HCT116 (cell line): ENCODE data around the gene MUSK. TPM values are rescaled to one million over a fixed set of nuclear protein-coding genes. Genes with fewer than 3 reads are reported as not detected.

Experiments used
- ATAC-seq: fragments of 200-7000 bp; cut with Tn5 transposase; 2 replicates; pipeline ENCODE4 v1.9.1; 2020; ENCODE audit warnings: mild to moderate bottlenecking, moderate library complexity
- BruUV-seq: library from RNA; stranded (reverse); fragments of 400-500 nt; replicated peaks from 2 replicates; lab custom pipeline; 2021; lab: Mats Ljungman, UMichigan
- CTCF ChIA-PET: fragments of 300-600 bp; sonication (Branson Sonifier 250); formaldehyde crosslinking; loops from one replicate; lab custom pipeline; 2021; ENCODE audit warnings: antibody characterized with exemption; lab: Charles Lee
- POLR2A ChIA-PET: fragments of 300-600, 350-600 bp; sonication (Branson Sonifier 250); formaldehyde crosslinking; loops from one replicate; lab custom pipeline; 2021; ENCODE audit warnings: antibody characterized with exemption; lab: Charles Lee
- RAD21 ChIA-PET, 2 experiments: fragments of 300-600 bp; sonication (Branson Sonifier 250); formaldehyde crosslinking; loops; one replicate each; lab custom pipeline; 2023; ENCODE audit warnings: low total read pairs in 2 of 2; ENCODE audit not compliant: uncharacterized antibody in 2 of 2, unreplicated experiment in 2 of 2, low non-redundant PET in 1 of 2; lab: Charles Lee
- DNase-seq: peaks from one replicate; pipeline ENCODE4 v3.0.0-alpha.2; 2010; ENCODE audit warnings: low read depth, low spot score
- H2AFZ ChIP-seq: fragments of 200-600 bp; shearing (Covaris generic), sonication (generic); 2 replicates; pipeline ENCODE4 v1.6.1; 2017; ENCODE audit warnings: low read depth, mixed run types, mixed read lengths, antibody characterized with exemption, low read length; ENCODE audit not compliant: poor library complexity, severe bottlenecking
- H3K27ac ChIP-seq: 2 replicates; pipeline ENCODE4 v1.5.1; 2012; ENCODE audit warnings: low read depth, low read length
- H3K27me3 ChIP-seq: fragments of 200-600 bp; sonication (generic); 2 replicates; pipeline ENCODE4 v1.6.1; 2016; ENCODE audit warnings: mixed run types, low read length, mixed read lengths; ENCODE audit not compliant: insufficient read depth
- H3K36me3 ChIP-seq, 2 experiments: fragments of 200-500 bp in 1 of 2; fragments of 200-600 bp in 1 of 2; sonication (Bioruptor generic) in 1 of 2; sonication (generic) in 1 of 2; 2 replicates each; pipeline versions ENCODE4 v1.5.1 to v1.6.1; 2014 to 2016; ENCODE audit warnings: low read length in 2 of 2, inconsistent platforms in 1 of 2, mixed read lengths in 1 of 2, mixed run types in 1 of 2; ENCODE audit not compliant: insufficient read depth in 2 of 2, control insufficient read depth in 1 of 2
- H3K4me1 ChIP-seq, 2 experiments: fragments of 200-600 bp in 1 of 2; sonication (generic) in 1 of 2; 2 replicates each; pipeline versions ENCODE4 v1.5.1 to v1.6.1; 2012 to 2017; ENCODE audit warnings: low read length in 2 of 2, inconsistent platforms in 1 of 2, mild to moderate bottlenecking in 1 of 2, mixed read lengths in 1 of 2, mixed run types in 1 of 2, moderate library complexity in 1 of 2; ENCODE audit not compliant: insufficient read depth in 2 of 2, control insufficient read depth in 1 of 2
- H3K4me2 ChIP-seq: fragments of 200-600 bp; sonication (generic); 2 replicates; pipeline ENCODE4 v1.6.1; 2017; ENCODE audit warnings: mixed run types, low read length, mixed read lengths
- H3K4me3 ChIP-seq, 2 experiments: fragments of 200-600 bp in 1 of 2; sonication (generic) in 1 of 2; replicated peaks in 1 of 2; 2 replicates each; pipeline ENCODE4 v1.5.1; 2011 to 2016; ENCODE audit warnings: low read length in 2 of 2, control low read depth in 1 of 2, low read depth in 1 of 2, mild to moderate bottlenecking in 1 of 2, mixed read lengths in 1 of 2, mixed run types in 1 of 2
- H3K79me2 ChIP-seq: fragments of 200-600 bp; sonication (generic); 2 replicates; pipeline ENCODE4 v1.6.1; 2017; ENCODE audit warnings: mild to moderate bottlenecking, mixed run types, low read length, moderate library complexity, mixed read lengths; ENCODE audit not compliant: insufficient read depth
- H3K9ac ChIP-seq: fragments of 200-600 bp; sonication (generic); 2 replicates; pipeline ENCODE4 v1.6.1; 2016; ENCODE audit warnings: low read length, mixed read lengths
- H3K9me2 ChIP-seq: fragments of 200-600 bp; sonication (generic), shearing (Covaris generic); 2 replicates; pipeline ENCODE4 v1.6.1; 2017; ENCODE audit warnings: mixed run types, mild to moderate bottlenecking, moderate library complexity; ENCODE audit not compliant: insufficient read depth
- H3K9me3 ChIP-seq, 2 experiments: fragments of 200-500 bp in 1 of 2; fragments of 200-600 bp in 1 of 2; sonication (Bioruptor generic) in 1 of 2; sonication (generic) in 1 of 2; 2 replicates each; pipeline ENCODE4 v1.6.1; 2014 to 2017; ENCODE audit warnings: low read length in 2 of 2, mixed read lengths in 2 of 2, inconsistent platforms in 1 of 2, low read depth in 1 of 2, mild to moderate bottlenecking in 1 of 2, mixed run types in 1 of 2, moderate library complexity in 1 of 2; ENCODE audit not compliant: control insufficient read depth in 1 of 2, insufficient read depth in 1 of 2
- H4K20me1 ChIP-seq: fragments of 200-600 bp; sonication (generic), shearing (Covaris generic); 2 replicates; pipeline ENCODE4 v1.6.1; 2017; ENCODE audit warnings: mixed run types, mild to moderate bottlenecking, moderate library complexity; ENCODE audit not compliant: insufficient read depth
- ATF3 ChIP-seq: IDR thresholded peaks from 2 replicates; pipeline ENCODE4 v1.6.1; 2012
- CBX3 ChIP-seq: IDR thresholded peaks from 2 replicates; pipeline ENCODE4 v1.6.1; 2012; ENCODE audit warnings: low read depth
- CEBPB ChIP-seq: IDR thresholded peaks from 2 replicates; pipeline ENCODE4 v1.6.1; 2012; ENCODE audit warnings: low read depth
- CTCF ChIP-seq, 3 experiments: fragments of 200-600 bp in 1 of 3; sonication (generic) in 1 of 3; IDR thresholded peaks in 2 of 3; conservative IDR thresholded peaks in 1 of 3; 2 replicates each; pipeline ENCODE4 v1.5.1; 2012 to 2017; ENCODE audit warnings: low read depth in 2 of 3, low read length in 2 of 3, antibody characterized with exemption in 1 of 3, borderline replicate concordance in 1 of 3, control low read depth in 1 of 3, mild to moderate bottlenecking in 1 of 3, mixed read lengths in 1 of 3, mixed run types in 1 of 3, moderate library complexity in 1 of 3; ENCODE audit not compliant: insufficient read depth in 1 of 3
- EGR1 ChIP-seq: IDR thresholded peaks from 2 replicates; pipeline ENCODE4 v1.6.1; 2012; ENCODE audit warnings: low read depth
- ELF1 ChIP-seq: IDR thresholded peaks from 2 replicates; pipeline ENCODE4 v1.6.1; 2012; ENCODE audit warnings: low read depth, borderline replicate concordance
- EZH2 ChIP-seq: fragments of 200-600 bp; sonication (generic); IDR thresholded peaks from 2 replicates; pipeline ENCODE4 v1.6.1; 2017; ENCODE audit warnings: antibody characterized with exemption, mixed run types
- EZH2phosphoT487 ChIP-seq: fragments of 200-600 bp; IDR thresholded peaks from 2 replicates; pipeline ENCODE4 v1.6.1; 2018; ENCODE audit warnings: antibody characterized with exemption, borderline replicate concordance
- FOSL1 ChIP-seq: IDR thresholded peaks from 2 replicates; pipeline ENCODE4 v1.6.1; 2012; ENCODE audit warnings: low read depth
- JUND ChIP-seq: IDR thresholded peaks from 2 replicates; pipeline ENCODE4 v1.6.1; 2012
- MAX ChIP-seq: IDR thresholded peaks from 2 replicates; pipeline ENCODE4 v1.6.1; 2012
- POLR2A ChIP-seq: IDR thresholded peaks from 2 replicates; pipeline ENCODE4 v1.7.0; 2011; ENCODE audit warnings: borderline replicate concordance; ENCODE audit not compliant: insufficient read depth, insufficient read length; ENCODE audit errors: extremely low read depth
- POLR2AphosphoS5 ChIP-seq: IDR thresholded peaks from 2 replicates; pipeline ENCODE4 v1.6.1; 2011; ENCODE audit warnings: mild to moderate bottlenecking, low read depth, low read length, moderate library complexity
- SIN3A ChIP-seq: IDR thresholded peaks from 2 replicates; pipeline ENCODE4 v1.6.1; 2012; ENCODE audit warnings: low read depth
- SP1 ChIP-seq: IDR thresholded peaks from 2 replicates; pipeline ENCODE4 v1.6.1; 2012; ENCODE audit warnings: low read depth
- SRF ChIP-seq: IDR thresholded peaks from 2 replicates; pipeline ENCODE4 v1.6.1; 2012; ENCODE audit warnings: low read depth
- TCF7L2 ChIP-seq: IDR thresholded peaks from 2 replicates; pipeline ENCODE4 v1.7.0; 2011; ENCODE audit warnings: borderline replicate concordance, inconsistent platforms; ENCODE audit not compliant: insufficient read depth, insufficient read length; ENCODE audit errors: extremely low read depth
- ZFX ChIP-seq: fragments of 450-650 bp; IDR thresholded peaks from 2 replicates; pipeline ENCODE4 v1.6.1; 2017
- ZNF274 ChIP-seq: fragments of 200-500 bp; sonication (Bioruptor generic); IDR thresholded peaks from 2 replicates; pipeline ENCODE4 v1.6.1; 2014; ENCODE audit warnings: mild to moderate bottlenecking, low read depth, low read length, inconsistent platforms
- intact Hi-C: fragments of 100-400 bp; cut with micrococcal nuclease; formaldehyde crosslinking; loops from 2 replicates; pipeline ENCODE4 v1.10.0; 2022
- total RNA-seq: library from RNA; stranded (reverse); gene quantifications from one replicate; pipeline ENCODE4 v1.2.1, GENCODE V29; 2021; ENCODE audit not compliant: unreplicated experiment

The MUSK gene
- total RNA-seq, 1 experiment from 2014 or later: not detected

GRCh38 chr9:110648696-110649095 lies 19.9 kb upstream of the MUSK start:
- ChIA-PET RAD21 (no interaction called here), CTCF (no interaction called here), POLR2A (no interaction called here)
- H3K79me2 ChIP-seq: no peaks in the 10 kb centered on the region
- H3K9ac ChIP-seq: no peak overlapping the region
- no TSS peak for BruUV-seq
- no peak overlapping the region for H3K27ac ChIP-seq
- H3K4me2 ChIP-seq: no peak overlapping the region
- DNase-seq (no peak), ATAC-seq (no peak)
- H3K4me3 ChIP-seq: no peak overlapping the region
- H3K4me1 ChIP-seq: no peaks in the 10 kb centered on the region
- intact Hi-C loops: no loop called here
- no peaks in the 10 kb centered on the region for H3K27me3 ChIP-seq
- TF ChIP-seq EZH2phosphoT487 (no peak), ELF1 (no peak), MAX (no peak), POLR2AphosphoS5 (no peak), EGR1 (no peak), EZH2 (no peak), SIN3A (no peak), ATF3 (no peak), SP1 (no peak), TCF7L2 (no peak), FOSL1 (no peak), SRF (no peak), ZNF274 (no peak), CBX3 (no peak), CEBPB (no peak), JUND (no peak), POLR2A (no peak), CTCF (IDR thresholded peaks at IDR 0.05 in 2 of 3, conservative IDR thresholded peaks at IDR 0.05 in 1 of 3; ENCODE audit: borderline replicate concordance in 1 of 3, insufficient read depth in 1 of 3, low read depth in 2 of 3, low read length in 2 of 3) (no peak), ZFX (no peak)
- H2AFZ ChIP-seq: no peak overlapping the region
- H3K36me3 ChIP-seq: no peaks in the 10 kb centered on the region
- no peaks in the 10 kb centered on the region for H3K9me2 ChIP-seq
- no peaks in the 10 kb centered on the region for H3K9me3 ChIP-seq
- no peaks in the 10 kb centered on the region for H4K20me1 ChIP-seq
